Measurements from ENCODE around the gene FGD5.
"Not testable (repeated sequence)": the region's sequence is repeated elsewhere in the genome, so short reads cannot be mapped to it uniquely, and the experiment has no call there.

The FGD5 gene

DNA sequence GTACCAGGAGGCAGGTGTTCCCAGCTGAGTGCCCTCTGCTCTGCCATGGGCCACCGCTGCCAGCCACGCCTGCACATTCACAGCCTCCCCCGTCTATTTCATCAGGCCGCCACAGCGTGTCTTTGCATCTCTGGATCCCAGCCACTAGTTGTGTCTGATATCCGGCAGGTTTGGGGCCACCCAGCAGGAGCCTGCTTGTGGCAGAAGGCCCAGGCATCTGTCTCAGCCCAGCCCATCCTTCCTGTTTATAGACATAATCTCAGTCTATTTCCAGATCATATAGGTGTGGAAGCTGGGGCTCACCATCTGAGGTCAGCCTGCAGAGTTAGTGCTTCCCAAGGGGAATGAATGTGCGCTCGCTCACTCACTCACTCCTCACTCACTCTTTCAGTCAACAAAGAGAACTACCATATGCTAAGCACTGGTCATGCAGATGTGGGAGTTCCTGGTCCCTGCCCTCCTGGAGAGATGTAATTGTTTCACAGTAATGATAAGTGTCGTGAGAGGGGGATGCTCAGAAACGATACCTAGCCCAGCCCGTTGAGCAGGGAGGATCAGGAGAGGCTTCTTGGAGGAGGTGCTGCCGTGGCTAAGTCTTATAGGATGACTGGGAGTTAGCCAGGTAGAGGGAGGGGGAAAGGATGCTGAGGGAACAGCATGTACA, 60.6 kb downstream of the FGD5 start:
- no peak for DNase-seq

DNA sequence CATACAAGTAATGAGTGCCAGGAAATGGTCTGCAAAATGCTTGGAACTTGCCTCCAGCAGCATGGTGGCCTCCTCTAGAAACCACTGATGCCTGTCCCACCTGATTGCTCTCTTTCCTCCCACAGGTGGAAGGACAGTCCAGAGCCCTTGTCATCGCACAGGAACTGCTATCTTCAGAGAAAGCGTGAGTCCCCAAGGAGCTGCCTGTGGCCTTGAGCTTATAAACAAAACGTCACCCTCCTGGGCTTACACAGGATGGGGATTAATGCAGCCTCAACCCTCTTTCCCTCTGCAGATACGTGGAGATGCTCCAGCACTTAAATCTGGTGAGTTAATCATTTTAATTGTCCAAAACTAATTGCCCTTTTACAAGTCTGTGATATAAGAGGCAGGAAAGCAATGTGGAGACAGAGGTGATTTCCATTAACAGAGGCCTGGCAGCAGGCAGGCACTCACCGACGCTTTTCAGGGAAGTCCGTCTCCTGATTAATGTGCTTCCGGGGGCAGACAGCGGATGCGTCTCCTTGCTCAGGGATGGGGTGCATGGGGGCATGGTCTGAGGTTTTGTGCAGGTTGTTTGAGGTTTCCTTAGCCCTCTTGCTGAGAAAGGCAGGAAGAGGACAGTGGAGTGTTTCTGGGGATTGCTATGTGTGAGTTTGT, 61.8 kb downstream of the FGD5 start:
- DNase-seq: no peak

- DNase-seq: no peak
Observed at GRCh38 chr3:14883226-14883625, 64.5 kb downstream of the FGD5 start.

DNA sequence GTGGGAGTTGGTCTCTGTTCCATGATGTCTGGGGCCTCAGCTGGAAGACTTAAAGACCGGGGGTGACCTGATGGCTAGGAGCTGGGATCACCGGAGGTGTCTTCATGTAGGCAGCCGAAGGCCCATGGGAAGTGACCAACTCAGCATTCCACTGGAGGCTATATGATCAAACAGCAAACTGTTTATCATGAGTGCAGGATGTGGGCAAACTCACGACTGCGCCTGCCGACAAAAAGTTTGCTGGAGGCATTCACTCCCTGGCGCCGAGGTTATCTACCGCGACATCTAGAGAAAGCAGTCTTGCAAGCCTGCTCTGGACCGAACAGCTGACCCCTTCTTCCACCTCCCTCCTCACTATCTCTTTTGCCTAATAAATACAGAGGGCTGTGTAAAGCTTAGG, 65.9 kb downstream of the FGD5 start:
- no peak for DNase-seq

DNA sequence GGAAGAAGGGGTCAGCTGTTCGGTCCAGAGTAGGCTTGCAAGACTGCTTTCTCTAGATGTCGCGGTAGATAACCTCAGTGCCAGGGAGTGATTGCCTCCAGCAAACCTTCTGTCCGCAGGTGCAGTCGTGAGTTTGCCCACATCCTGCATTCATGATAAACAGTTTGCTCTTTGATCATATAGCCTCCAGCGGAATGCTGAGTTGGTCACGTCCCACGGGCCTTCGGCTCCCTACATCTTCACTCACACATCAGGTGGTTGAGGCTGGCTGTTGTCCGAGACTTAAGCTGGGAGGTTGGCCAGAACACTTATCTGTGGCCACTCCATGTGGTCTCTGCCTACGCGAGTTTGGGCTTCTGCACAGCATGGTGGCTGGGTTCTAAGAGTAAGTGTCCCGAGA, 66.5 kb downstream of the FGD5 start:
- DNase-seq: no peak

DNA sequence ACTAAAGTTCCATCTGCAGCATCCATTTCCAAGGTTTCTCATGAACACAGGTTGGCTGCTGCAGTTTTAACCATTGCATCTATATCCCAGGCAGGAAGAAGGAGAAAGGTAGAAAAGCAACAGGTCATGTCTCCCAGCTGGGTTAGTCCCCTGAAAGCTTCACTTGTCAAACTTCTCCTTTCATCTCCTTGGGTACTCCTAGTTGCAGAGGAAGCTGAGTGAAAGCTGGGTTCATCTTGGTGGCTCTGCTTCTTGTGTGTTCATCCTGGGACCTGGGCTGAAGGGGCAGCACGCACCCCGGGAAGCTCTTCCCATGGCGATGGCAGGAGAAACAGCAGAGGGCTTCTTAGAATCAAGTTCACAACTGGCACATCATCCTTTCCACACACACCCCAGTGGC, 67.3 kb downstream of the FGD5 start:
- DNase-seq: no peak

GRCh38 chr3:14889205-14889604, 70.4 kb downstream of the FGD5 start:
- DNase-seq: no peak

DNA sequence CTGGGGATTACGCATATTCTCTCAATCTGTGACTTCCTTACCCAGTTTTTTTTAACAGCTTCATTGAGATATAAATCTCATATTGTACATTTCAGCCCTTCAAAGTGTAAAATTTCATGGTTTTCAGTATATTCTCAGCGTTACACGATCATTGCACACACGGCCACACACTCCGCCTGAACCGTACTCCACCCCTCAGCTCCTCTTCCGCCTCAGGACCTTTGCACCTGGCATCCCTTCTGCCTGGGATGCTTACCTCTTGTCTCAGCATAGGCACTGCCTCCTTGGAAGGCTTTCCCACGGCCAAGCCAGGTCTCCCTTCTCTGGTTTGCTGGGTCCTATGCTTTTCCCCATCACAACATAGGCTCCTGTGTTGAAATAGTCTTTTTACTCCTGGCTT, 71.2 kb downstream of the FGD5 start:
- no peak for DNase-seq

- DNase-seq: no peak
Observed at GRCh38 chr3:14890476-14890875, 71.7 kb downstream of the FGD5 start.

DNA sequence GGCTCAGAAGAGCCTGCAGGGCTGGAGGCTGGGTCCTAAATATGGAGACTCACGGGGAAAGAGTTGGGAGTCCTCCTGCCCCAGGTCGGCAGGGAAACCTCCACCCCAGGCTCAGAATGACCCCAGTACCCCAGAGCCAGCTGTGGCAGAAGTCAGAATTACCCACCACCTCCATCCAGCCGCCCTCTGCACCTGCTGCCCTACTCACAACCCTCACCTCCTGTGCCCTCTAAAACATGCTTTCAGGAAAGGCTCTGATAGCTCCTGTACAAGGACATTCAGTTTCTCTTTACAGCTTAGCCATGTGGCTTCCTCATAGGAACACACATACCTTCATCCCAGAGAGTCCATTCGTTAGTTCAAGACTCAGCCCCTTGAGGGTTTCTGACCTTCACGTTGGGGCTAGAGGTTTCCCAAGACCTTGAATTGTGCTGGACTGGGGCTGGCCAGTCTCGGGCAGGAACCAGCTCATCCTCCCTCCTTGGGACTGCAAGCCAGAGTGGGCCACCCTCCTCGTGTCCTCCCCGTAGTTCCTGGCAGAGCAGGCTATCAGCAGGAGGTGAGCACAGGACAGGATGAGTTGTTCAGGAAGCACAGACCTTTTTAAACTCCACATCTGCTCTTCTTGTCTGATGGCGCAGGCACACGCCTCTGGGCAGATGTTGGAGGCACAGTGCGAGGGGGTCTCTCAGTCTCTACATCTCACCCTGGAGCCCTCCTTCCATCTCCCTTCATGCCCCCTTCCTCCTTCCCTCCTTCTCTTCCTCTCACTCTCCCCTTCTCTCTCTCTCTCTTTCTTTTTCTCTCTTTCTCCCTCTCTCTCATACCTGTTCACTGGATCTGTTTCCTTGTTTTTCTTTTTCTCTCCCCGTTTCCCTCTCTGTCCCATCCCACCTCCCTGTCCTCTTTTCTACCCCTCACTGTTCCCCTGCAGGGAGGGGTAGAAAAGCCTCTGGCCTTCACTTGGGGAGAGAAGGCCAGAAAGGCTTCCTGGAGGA, 72.7 kb downstream of the FGD5 start:
- no peak for DNase-seq

GRCh38 chr3:14892226-14892625, 73.5 kb downstream of the FGD5 start:
- DNase-seq: no peak

- no peak for DNase-seq
Observed at GRCh38 chr3:14894085-14894484, 75.3 kb downstream of the FGD5 start.

GRCh38 chr3:14897266-14897665, 78.5 kb downstream of the FGD5 start:
- DNase-seq: no peak

DNA sequence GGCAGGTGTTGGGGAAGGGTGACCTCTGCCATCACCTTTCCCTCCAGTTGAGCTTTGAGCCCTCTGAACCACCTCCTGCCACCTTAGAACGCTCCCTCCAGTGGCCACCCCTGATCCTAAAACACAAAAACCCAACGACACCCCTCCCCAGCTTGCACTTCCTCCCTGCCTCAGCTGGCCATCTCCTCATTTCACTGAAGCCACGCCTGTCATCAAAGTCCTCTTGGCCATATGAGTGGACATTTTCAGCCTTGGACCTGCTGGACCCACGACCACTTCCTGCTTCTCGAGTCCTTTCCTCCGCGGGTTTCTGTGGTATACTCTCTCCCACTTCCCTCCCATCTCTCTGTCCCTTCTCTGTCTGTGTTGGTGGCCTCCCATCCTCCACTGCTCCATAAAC, 80.2 kb downstream of the FGD5 start:
- DNase-seq: no peak

DNA sequence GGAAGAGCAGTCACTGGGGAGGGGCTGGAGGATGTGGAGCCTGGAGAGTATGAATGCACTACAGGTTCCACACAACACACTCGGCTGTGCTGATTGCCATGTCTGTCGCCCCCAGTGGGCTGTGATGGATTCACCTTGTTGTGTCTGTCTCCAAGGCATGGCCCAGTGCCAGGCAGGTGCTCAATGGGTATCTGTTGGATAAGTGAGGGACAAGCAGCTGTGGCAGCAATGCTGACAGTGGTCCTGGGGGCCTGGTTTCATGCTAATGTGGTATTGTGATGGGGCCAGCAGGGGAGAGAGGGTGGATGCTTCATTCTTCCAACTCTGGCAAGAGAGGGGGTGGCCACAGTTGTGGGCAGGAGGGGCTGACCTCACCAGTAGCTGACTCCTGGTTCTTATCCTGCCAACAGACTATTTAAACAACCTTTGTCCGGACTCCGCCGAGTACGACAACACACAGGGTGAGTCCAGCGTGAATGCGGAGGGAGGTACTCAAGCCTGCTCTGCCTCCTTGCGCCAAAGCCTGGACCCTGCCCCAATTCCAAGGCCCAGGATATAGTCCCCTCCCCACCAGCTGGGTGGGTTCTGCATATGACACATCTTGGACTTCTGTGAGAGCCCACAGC, 81.3 kb downstream of the FGD5 start:
- DNase-seq: no peak

DNA sequence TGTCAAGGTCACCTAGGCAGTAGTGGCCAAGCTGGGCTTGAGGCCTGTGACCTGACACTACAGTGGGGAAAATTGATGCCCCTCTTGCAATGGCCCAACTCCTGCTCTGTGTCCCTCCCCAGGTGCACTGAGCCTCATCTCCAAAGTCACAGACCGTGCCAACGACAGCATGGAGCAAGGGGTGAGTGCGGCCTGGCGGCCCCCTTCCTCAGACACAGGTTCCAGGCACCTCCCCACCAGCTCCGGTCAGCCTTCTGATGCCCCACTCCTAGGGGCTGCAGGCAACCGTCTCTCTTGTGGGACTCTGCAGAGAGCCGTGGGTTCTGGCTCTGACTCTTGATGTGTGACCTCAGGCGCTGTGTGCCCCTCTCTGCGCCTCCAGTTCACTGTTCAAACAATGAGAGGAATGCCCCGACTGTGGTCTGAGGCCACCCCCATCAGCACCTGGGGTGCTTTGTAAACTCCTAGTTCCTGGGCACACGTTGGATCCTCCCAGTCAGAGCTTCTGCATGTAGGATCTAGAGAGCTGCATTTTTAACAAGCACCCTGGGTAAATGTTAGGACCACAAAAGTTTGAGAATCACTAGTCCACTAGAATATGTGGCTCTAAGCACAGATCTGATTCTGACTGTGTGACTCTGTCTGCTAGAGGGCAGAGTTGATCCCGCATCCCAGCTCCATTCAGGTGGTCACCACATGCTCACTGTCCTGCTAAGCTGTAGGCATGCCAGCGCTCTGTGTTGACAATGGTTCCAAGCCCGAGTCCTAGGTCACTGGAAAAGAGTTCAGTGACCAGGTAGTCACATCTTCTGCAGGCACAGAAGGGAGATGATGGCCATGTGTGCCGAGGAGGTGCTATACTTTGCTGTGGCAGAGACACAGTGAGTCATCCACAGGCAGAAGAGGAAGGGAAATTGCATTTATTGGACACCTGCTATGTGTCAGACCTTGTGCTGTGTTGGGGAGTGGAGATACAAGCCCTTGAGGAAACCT, 82.4 kb downstream of the FGD5 start:
- DNase-seq: no peak

GRCh38 chr3:14902719-14903118, 84.0 kb downstream of the FGD5 start:
- no peak for DNase-seq

DNA sequence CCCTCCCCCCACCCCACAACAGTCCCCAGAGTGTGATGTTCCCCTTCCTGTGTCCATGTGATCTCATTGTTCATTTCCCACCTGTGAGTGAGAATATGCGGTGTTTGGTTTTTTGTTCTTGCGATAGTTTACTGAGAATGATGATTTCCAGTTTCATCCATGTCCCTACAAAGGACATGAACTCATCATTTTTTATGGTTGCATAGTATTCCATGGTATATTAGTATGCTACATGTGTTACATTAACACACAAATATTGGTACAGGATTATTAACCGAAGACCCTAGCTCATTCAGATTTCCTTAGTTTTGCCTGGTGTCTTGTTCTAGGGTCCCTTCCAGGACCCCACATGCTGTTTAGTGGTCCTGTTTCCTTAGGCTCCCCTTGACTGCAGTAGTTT, 84.7 kb downstream of the FGD5 start:
- DNase-seq: not testable (repeated sequence)

DNA sequence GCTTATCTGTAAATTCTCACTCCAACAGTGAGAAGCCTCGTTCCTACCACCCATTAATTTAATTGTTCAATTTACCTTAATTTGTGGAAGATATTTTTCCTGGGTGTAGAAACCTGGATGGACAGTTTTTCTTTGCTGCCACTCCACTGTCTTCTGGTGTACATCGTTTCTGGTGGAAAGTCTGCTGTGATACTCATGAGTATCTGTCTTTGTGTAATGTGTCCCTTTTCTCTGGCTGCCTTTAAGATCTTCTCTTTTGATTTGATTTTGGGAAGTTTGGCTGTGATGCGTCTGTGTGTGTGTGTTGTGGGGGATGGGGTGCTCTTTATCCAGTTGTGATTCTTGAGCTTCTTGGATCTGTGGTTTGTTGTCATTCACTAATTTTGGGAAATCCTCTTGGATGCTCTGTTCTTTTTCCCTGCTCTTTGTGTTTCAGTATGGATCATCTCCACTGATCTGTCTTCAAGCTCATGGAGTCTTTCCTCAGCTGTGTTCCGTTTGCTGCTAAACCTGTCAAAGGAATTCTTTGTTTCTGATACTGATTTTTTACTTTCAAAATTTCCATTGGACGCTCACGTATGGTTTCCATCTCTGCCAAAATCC, 86.4 kb downstream of the FGD5 start:
- DNase-seq: no peak

DNA sequence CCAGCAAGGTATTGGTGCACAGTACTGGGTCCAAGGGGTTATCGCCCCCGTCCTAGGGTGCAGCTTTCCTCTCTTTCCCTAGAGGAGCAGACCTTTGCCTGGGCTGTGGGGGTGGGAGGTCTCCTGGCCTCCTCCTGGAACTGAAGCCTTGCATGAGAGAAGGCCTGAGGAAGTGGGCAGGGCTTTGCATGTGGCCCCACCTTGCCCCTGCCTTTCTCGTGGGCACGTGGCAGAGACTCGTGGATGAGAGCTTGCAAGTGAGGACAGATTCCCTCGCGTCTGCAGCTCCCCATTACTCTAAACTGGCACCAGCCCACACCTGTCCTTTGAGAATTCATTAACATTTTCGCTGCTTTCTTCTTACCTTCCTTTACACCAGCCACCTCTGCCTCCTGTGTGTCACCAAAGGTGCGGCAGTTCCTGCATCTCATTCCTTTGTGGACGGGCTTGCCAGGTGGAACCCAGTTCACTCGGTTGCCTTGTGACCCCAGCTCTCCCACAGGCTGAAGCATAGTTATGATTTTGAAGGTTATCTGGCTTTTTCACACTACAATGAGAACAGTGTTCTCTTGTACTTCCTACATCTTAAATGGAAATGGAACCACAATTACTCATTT, 87.7 kb downstream of the FGD5 start:
- DNase-seq: no peak
